H9 (cell line): ENCODE measurements around the gene TMEM187. TPM values are rescaled to one million over a fixed set of nuclear protein-coding genes. Genes with fewer than 3 reads are reported as not detected.

ENCODE experiments used
- DNase-seq: peaks from one replicate; pipeline ENCODE4 v3.0.0-alpha.2; 2017
- H2AFZ ChIP-seq: one replicate; pipeline ENCODE4 v1.6.1; 2013; ENCODE audit warnings: mild to moderate bottlenecking, low read length, control low read depth, moderate library complexity
- H2AK5ac ChIP-seq: 2 replicates; pipeline ENCODE4 v1.6.1; 2013; ENCODE audit warnings: low read length, control low read depth, mixed read lengths; ENCODE audit not compliant: insufficient read length
- H2BK120ac ChIP-seq: one replicate; pipeline ENCODE4 v1.6.1; 2013; ENCODE audit warnings: low read depth, mild to moderate bottlenecking, low read length, control low read depth, inconsistent platforms; ENCODE audit not compliant: poor library complexity, severe bottlenecking
- H2BK12ac ChIP-seq: 2 replicates; pipeline ENCODE4 v1.6.1; 2013; ENCODE audit warnings: low read length, control low read depth, mixed read lengths, low read depth; ENCODE audit not compliant: insufficient read length
- H2BK15ac ChIP-seq: 2 replicates; pipeline ENCODE4 v1.6.1; 2013; ENCODE audit warnings: low read depth, low read length, control low read depth
- H2BK20ac ChIP-seq: one replicate; pipeline ENCODE4 v1.6.1; 2013; ENCODE audit warnings: low read depth, mild to moderate bottlenecking, low read length, control low read depth, inconsistent platforms; ENCODE audit not compliant: poor library complexity, severe bottlenecking
- H2BK5ac ChIP-seq: 2 replicates; pipeline ENCODE4 v1.6.1; 2013; ENCODE audit warnings: low read length, control low read depth, mixed read lengths; ENCODE audit not compliant: insufficient read length
- H3K14ac ChIP-seq: 2 replicates; pipeline ENCODE4 v1.6.1; 2013; ENCODE audit warnings: low read length, control low read depth; ENCODE audit not compliant: insufficient read depth
- H3K18ac ChIP-seq: 2 replicates; pipeline ENCODE4 v1.6.1; 2013; ENCODE audit warnings: low read depth, mild to moderate bottlenecking, mixed read lengths, low read length, control low read depth; ENCODE audit not compliant: insufficient read length
- H3K23ac ChIP-seq: 2 replicates; pipeline ENCODE4 v1.6.1; 2013; ENCODE audit warnings: low read length, control low read depth, mixed read lengths, low read depth; ENCODE audit not compliant: insufficient read length
- H3K23me2 ChIP-seq: 2 replicates; pipeline ENCODE4 v1.6.1; 2013; ENCODE audit warnings: low read depth, mild to moderate bottlenecking, mixed read lengths, low read length, control low read depth; ENCODE audit not compliant: insufficient read length, poor library complexity, severe bottlenecking
- H3K27ac ChIP-seq: 2 replicates; pipeline ENCODE4 v1.5.1; 2013; ENCODE audit warnings: low read length, control low read depth, mixed read lengths, low read depth; ENCODE audit not compliant: insufficient read length
- H3K27me3 ChIP-seq: 2 replicates; pipeline ENCODE4 v1.6.1; 2013; ENCODE audit warnings: low read length, control low read depth, inconsistent platforms; ENCODE audit not compliant: insufficient read depth
- H3K4ac ChIP-seq: 2 replicates; pipeline ENCODE4 v1.6.1; 2013; ENCODE audit warnings: low read depth, mild to moderate bottlenecking, control low read depth, inconsistent platforms, low read length, moderate library complexity
- H3K4me1 ChIP-seq: 2 replicates; pipeline ENCODE4 v1.6.1; 2013; ENCODE audit warnings: low read length, control low read depth, inconsistent platforms; ENCODE audit not compliant: insufficient read depth
- H3K4me2 ChIP-seq: 2 replicates; pipeline ENCODE4 v1.6.1; 2013; ENCODE audit warnings: low read length, control low read depth, mixed read lengths; ENCODE audit not compliant: insufficient read length, insufficient read depth
- H3K56ac ChIP-seq: 2 replicates; pipeline ENCODE4 v1.6.1; 2013; ENCODE audit warnings: low read depth, mild to moderate bottlenecking, mixed read lengths, low read length, control low read depth; ENCODE audit not compliant: insufficient read length
- H3K79me1 ChIP-seq: 2 replicates; pipeline ENCODE4 v1.6.1; 2013; ENCODE audit warnings: low read depth, mild to moderate bottlenecking, moderate library complexity, low read length, control low read depth, inconsistent platforms; ENCODE audit not compliant: insufficient read depth, poor library complexity, severe bottlenecking
- H3K79me2 ChIP-seq: 2 replicates; pipeline ENCODE4 v1.6.1; 2013; ENCODE audit warnings: low read length, control low read depth, inconsistent platforms; ENCODE audit not compliant: insufficient read depth
- H3K9ac ChIP-seq: 2 replicates; pipeline ENCODE4 v1.6.1; 2013; ENCODE audit warnings: low read length, control low read depth, mixed read lengths; ENCODE audit not compliant: insufficient read length; ENCODE audit errors: extremely low read depth
- H3K9me3 ChIP-seq: one replicate; pipeline ENCODE4 v1.6.1; 2013; ENCODE audit warnings: low read depth, low read length, inconsistent platforms; ENCODE audit not compliant: control insufficient read depth
- H3T11ph ChIP-seq: one replicate; pipeline ENCODE4 v1.6.1; 2013; ENCODE audit warnings: mild to moderate bottlenecking, low read length, control low read depth, inconsistent platforms
- H4K20me1 ChIP-seq: one replicate; pipeline ENCODE4 v1.6.1; 2013; ENCODE audit not compliant: control insufficient read depth, insufficient read length, insufficient read depth
- H4K5ac ChIP-seq: 2 replicates; pipeline ENCODE4 v1.6.1; 2013; ENCODE audit warnings: low read depth, mild to moderate bottlenecking, mixed read lengths, low read length, control low read depth; ENCODE audit not compliant: insufficient read length
- H4K8ac ChIP-seq: replicated peaks from 2 replicates; pipeline ENCODE4 v1.6.1; 2013; ENCODE audit warnings: low read length, control low read depth, mixed read lengths, low read depth; ENCODE audit not compliant: insufficient read length
- H4K91ac ChIP-seq: 2 replicates; pipeline ENCODE4 v1.6.1; 2013; ENCODE audit warnings: low read depth, mild to moderate bottlenecking, moderate library complexity, mixed read lengths, low read length, control low read depth; ENCODE audit not compliant: insufficient read length
- H3K27ac Mint-ChIP-seq, 3 experiments: 2 replicates in 2 of 3; 3 replicates in 1 of 3; pipeline ENCODE4 v1.8.0; 2020 to 2021; ENCODE audit warnings: mixed read lengths in 3 of 3, mild to moderate bottlenecking in 1 of 3, moderate library complexity in 1 of 3
- H3K27me3 Mint-ChIP-seq: 2 replicates; pipeline ENCODE4 v1.8.0; 2021; ENCODE audit warnings: low read depth, mild to moderate bottlenecking, moderate library complexity, mixed read lengths
- H3K36me3 Mint-ChIP-seq, 3 experiments: 2 replicates in 2 of 3; 3 replicates in 1 of 3; pipeline ENCODE4 v1.8.0; 2020 to 2021; ENCODE audit warnings: low read depth in 3 of 3, mixed read lengths in 3 of 3; ENCODE audit not compliant: insufficient read depth in 1 of 3
- H3K4me1 Mint-ChIP-seq, 2 experiments: 2 replicates each; pipeline ENCODE4 v1.8.0; 2020; ENCODE audit warnings: mixed read lengths in 2 of 2
- H3K4me3 Mint-ChIP-seq, 2 experiments: 2 replicates in 1 of 2; 3 replicates in 1 of 2; pipeline ENCODE4 v1.8.0; 2020 to 2021; ENCODE audit warnings: mild to moderate bottlenecking in 2 of 2, mixed read lengths in 2 of 2, moderate library complexity in 1 of 2
- H3K9me3 Mint-ChIP-seq, 2 experiments: 2 replicates in 1 of 2; 3 replicates in 1 of 2; pipeline ENCODE4 v1.8.0; 2020; ENCODE audit warnings: mild to moderate bottlenecking in 2 of 2, mixed read lengths in 2 of 2, moderate library complexity in 1 of 2
- CTCF ChIP-seq: fragments of 200-600 bp; sonication (generic); conservative IDR thresholded peaks from 3 replicates; pipeline ENCODE4 v1.8.0; 2021; ENCODE audit warnings: antibody characterized with exemption, mild to moderate bottlenecking
- WGBS: extraction: QIAGEN DNeasy Blood & Tissue Kit; methylation state at CpG from one replicate; pipeline ENCODE4 v1.1.7; 2013; ENCODE audit warnings: missing lambda C conversion rate, low lambda C conversion rate, mixed read lengths; ENCODE audit not compliant: insufficient read length; ENCODE audit errors: extremely low coverage; 5-methylcytosine and 5-hydroxymethylcytosine counted together
- total RNA-seq: library from RNA; stranded (reverse); gene quantifications from 2 replicates; pipeline ENCODE4 v1.2.1, GENCODE V29; 2021

Gene TMEM187
- total RNA-seq, 1 experiment from 2014 or later, result 2.7 TPM

- H4K5ac ChIP-seq, result no peak within 1 kb of the TSS
- Mint-ChIP-seq H3K36me3 (peaks cover 12 to 21% (median 15%) of the 10 kb centered on the region in 3 experiments), H3K27me3 (no peaks in the 10 kb centered on the region; the same call in none of the 2 replicates), H3K27ac (peak within 1 kb of the TSS; percentile 72 to 94 (median 94); a peak in 4 of 7 replicates), H3K4me1 (peaks cover 13 to 34% of the 10 kb centered on the region in 2 experiments), H3K9me3 (peaks cover 47 to 64% of the 10 kb centered on the region in 2 experiments), H3K4me3 (peak within 1 kb of the TSS; percentile 77 to 83)
- no CpG with 5 or more reads among the region's 59 CpGs for WGBS
- no peak within 1 kb of the TSS for H4K8ac ChIP-seq
- H3K27me3 ChIP-seq, result no peaks in the 10 kb centered on the region
- TF ChIP-seq CTCF, result no peak
- no peak within 1 kb of the TSS for H2BK20ac ChIP-seq
- peaks cover 22% of the 10 kb centered on the region for H3K23me2 ChIP-seq
- H4K91ac ChIP-seq, result no peak within 1 kb of the TSS
- H3K27ac ChIP-seq, result no peak within 1 kb of the TSS
- DNase-seq, result peak; percentile 39
- H2BK12ac ChIP-seq, result no peak within 1 kb of the TSS
- H3K79me2 ChIP-seq, result no peaks in the 10 kb centered on the region
- H3T11ph ChIP-seq, result no peak within 1 kb of the TSS
- H2AFZ ChIP-seq, result no peak within 1 kb of the TSS
- peak within 1 kb of the TSS; percentile 82; the same call in 1 of the 2 replicates for H3K14ac ChIP-seq
- H3K9me3 ChIP-seq, result peaks cover 5% of the 10 kb centered on the region
- H3K18ac ChIP-seq, result peak within 1 kb of the TSS; percentile 78
- no peak within 1 kb of the TSS for H3K56ac ChIP-seq
- H3K23ac ChIP-seq, result no peak within 1 kb of the TSS
- H2AK5ac ChIP-seq, result no peak within 1 kb of the TSS
- no peaks in the 10 kb centered on the region for H3K4me1 ChIP-seq
- peak within 1 kb of the TSS; percentile 63 for H3K4me2 ChIP-seq
- peak within 1 kb of the TSS; percentile 25 for H3K9ac ChIP-seq
- H3K4ac ChIP-seq, result no peak within 1 kb of the TSS
- H2BK15ac ChIP-seq, result no peak within 1 kb of the TSS
- H2BK5ac ChIP-seq, result no peak within 1 kb of the TSS
- no peak within 1 kb of the TSS for H2BK120ac ChIP-seq
- H3K79me1 ChIP-seq, result no peaks in the 10 kb centered on the region
- H4K20me1 ChIP-seq, result no peaks in the 10 kb centered on the region
Observed at GRCh38 chrX:153925739-153926551, 46.6 kb upstream of the TMEM187 start, which contains the start of gene ARHGAP4. ARHGAP4 (minus strand) TSS chrX:153926264; CDS start chrX:153926202, 62 bp downstream.
